Fibroblast of skin of back (primary cell): Measurements from ENCODE around the gene KIFAP3. TPM values are rescaled to one million over a fixed set of nuclear protein-coding genes. Genes with fewer than 3 reads are reported as not detected.
A peak's percentile ranks its signal among the peaks of the same experiment; 100 is the strongest.
"Not testable (repeated sequence)": the region's sequence is repeated elsewhere in the genome, so short reads cannot be mapped to it uniquely, and the experiment has no call there.

Experiments used
- DNase-seq: peaks from one replicate; pipeline ENCODE4 v3.0.0-alpha.2; 2013
- polyA plus RNA-seq, 2 experiments: library from polyadenylated mRNA; unstranded; fragments of 120-200 nt; gene quantifications; one replicate each; pipeline ENCODE4 v1.2.1, GENCODE V29; 2013; ENCODE audit not compliant: insufficient read length in 2 of 2

The KIFAP3 gene
- 19.3 TPM for polyA plus RNA-seq (2013, experiment 1 of 2; ENCODE audit: insufficient read length)
- 23.2 TPM for polyA plus RNA-seq (2013, experiment 2 of 2; ENCODE audit: insufficient read length)

DNA sequence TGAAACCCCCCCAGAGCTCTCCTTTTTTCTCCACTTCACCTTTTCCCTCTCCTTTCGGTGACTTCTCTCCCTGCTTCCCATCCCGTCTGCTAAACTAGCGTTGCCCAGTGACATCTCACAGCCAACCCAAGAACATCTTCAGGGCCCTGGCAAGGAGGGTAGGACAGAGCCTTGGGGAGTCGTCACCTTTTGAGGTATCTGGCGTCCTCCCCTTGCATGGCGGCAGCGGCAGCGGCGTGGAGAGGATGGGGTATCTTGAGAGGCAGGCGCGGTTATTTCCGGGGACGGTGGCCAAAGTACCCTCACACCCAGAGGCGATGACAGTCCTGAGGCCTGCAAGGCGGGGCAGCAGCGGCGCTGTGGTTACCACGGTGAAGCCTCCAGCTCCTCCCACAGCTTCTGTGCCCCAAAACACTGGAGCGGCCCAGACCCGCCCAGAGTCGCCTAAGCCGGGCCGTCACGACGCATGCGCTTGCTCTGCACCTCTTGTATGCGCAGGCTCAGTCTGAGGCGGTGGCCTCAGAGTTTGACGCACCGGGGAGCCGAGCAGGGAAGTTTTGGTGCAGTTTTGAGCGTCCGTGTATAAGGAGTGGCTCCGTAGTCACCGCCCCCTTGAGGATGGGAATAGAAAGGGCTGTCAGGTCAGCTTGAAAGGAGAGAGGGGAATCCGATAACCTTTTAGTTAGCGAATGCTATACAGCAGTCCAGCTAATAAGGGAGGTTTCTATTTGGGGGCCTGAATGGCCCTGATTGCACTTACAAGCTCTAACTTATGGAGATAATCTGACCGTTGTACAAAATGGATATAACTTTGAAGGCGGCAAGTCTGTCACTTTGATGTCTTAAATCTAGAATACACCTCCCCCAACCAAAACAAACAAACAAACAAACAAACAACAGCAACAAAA, at the start of gene KIFAP3:
Gene KIFAP3 (minus strand): TSS at position 446 of the 908 bp plus-strand sequence. CDS start 228 bp downstream, at position 218.
- DNase-seq: peak; percentile 98

DNA sequence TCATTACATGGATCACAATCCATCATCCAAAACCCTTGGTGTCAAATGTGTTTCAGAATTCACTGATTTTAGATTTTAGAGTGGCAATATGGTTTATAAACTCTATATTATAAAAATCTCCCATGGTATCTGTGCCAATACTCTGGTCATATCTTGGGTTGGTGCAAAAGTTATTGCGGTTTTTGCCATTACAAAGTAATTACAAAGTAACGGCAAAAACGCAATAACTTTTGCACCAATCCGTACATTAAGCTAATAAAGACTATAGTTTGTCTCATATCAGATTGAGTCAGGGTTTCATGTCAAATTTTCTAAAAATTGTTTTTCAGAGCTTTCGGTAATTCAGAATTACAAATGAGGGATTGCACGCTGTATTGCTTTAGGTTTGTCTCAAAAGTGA, 47.9 kb upstream of the KIFAP3 start:
- DNase-seq: no peak

DNA sequence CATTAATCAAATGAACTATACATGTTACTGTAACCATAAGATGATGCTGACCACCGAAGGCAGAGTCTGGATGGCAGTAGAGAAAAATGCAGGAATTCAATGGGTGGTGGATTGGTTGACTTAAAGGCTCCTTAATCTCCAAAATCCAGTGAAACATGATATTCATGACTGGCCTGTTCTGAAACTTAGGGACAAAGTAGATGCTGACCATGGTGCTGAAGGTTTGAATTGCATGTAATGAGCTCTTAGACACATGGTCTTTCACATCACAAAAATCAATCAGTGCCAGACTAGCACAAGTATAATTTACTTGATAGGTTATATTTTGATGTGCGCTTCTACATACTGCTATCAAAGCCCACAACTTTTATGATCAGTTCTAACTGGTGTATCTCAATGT, 40.4 kb upstream of the KIFAP3 start:
- DNase-seq: peak; percentile 53

DNA sequence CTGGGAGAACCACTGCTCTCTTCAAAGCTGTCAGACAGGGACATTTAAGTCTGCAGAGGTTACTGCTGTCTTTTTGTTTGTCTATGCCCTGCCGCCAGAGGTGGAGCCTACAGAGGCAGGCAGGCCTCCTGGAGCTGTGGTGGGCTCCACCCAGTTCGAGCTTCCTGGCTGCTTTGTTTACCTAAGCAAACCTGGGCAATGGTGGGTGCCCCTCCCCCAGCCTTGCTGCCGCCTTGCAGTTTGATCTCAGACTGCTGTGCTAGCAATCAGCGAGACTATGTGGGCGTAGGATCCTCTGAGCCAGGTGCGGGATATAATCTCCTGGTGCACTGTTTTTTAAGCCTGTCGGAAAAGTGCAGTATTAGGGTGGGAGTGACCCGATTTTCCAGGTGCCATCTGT, 38.6 kb upstream of the KIFAP3 start:
- not testable (repeated sequence) for DNase-seq

DNA sequence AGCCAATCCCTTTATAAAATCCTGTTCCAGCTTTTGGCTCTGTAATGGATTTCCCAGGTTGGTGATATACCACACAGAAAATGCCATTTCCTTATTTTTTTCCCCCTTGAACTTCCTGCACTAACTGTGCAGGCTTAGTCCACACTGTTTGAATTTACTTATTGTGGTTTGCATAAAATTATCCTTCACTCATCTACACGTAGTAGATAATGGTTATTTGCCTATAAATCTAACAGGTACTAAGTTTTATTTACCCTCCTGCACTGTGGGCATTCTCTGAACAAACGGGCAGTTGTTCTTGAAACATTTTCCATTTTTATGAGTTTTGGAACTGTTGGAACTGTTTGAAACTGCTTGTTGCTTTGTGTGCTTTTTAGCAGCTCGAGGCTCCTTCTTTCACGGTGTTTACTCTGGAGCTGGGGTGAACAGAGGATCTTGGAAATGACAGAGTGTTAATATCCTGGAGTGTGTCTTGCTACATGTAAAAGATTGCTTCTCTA, 23.0 kb upstream of the KIFAP3 start:
- no peak for DNase-seq

DNA sequence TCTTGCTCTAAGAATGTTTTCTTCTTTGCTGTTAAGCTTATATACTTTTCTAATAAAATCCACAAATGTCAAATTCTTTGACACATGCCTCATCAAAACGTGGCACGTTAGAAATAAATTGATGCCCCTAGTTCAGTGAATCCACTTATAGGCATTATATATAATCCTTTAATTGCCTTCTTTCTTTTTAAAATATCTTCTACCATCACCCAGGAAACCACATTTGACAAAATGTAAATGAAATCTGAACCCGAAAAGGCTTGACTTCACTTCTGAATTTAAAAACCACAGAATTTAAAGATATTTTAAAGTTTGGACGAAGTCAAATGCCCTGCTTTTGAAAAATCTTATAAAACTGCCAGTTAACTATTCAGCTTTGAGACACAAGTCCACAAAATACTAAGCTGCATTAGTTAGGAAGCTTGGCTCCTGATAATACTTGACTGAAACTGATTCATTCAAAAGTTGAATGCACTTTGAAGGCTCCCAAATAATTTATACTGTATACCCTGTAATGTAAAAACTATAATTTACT, 22.4 kb upstream of the KIFAP3 start:
- no peak for DNase-seq

DNA sequence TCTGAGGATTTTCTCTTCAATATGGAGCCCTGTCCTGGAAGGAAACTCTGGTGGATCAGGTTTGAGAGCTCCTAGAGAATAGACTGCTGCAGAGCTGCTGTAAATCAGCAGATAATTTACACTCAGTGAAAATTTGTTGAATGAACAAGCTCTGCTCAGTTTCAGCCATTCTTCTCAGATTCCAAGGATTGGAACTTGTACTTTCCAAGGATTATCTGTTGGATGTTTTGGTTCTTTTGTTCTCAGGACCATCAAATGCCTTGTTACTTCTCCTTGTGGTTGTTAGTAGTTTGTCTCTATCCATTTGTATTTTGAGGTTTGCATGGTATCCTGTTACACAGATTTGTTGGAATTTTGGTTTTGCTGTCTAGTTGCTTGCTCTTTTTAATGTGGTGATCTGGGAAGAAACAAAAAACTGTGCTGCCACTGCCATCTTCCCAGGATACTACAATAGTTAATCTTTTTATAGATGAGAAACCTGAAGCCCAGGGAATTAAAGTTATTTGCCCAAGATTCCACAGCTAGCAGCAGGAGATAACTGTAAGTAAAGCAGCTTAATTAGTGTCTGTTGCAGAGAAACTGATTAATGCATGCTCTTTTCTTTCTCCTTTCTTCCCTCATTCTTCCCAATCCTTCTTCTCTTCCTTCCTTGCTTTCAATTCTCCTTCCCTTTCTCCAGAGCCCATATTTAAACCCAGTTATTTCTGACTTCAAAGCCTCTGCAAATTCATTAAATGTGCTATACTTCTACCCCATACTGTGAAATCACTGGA, 21.7 kb upstream of the KIFAP3 start:
- DNase-seq: no peak

DNA sequence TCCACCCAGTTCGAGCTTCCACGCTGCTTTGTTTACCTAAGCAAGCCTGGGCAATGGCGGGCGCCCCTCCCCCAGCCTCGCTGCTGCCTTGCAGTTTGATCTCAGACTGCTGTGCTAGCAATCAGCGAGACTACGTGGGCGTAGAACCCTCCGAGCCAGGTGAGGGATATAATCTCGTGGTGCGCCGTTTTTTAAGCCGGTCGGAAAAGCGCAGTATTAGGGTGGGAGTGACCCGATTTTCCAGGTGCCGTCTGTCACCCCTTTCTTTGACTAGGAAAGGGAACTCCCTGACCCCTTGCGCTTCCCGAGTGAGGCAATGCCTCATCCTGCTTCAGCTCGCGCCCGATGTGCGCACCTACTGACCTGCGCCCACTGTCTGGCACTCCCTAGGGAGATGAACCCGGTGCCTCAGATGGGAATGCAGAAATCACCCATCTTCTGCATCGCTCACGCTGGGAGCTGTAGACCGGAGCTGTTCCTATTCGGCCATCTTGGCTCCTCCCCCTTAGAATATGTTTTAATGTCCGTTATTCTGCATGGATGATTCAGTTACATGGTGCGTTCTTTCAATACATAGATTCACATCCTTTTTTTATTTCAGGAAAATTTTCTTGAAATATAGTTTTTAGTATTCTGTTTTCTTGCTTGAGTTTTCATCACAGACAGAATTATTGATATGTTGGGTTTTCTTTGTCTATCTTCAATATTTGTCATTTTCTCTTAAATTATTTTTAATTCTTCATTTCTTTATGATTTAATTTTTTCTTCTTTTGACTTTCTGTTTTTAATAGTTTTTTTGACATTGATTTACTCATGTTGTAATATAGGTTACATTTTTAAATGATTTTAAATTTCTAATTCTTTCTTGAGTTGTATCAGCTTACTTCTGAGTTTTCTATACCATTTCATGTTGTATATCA, 20.5 kb upstream of the KIFAP3 start:
- DNase-seq: not testable (repeated sequence)

DNA sequence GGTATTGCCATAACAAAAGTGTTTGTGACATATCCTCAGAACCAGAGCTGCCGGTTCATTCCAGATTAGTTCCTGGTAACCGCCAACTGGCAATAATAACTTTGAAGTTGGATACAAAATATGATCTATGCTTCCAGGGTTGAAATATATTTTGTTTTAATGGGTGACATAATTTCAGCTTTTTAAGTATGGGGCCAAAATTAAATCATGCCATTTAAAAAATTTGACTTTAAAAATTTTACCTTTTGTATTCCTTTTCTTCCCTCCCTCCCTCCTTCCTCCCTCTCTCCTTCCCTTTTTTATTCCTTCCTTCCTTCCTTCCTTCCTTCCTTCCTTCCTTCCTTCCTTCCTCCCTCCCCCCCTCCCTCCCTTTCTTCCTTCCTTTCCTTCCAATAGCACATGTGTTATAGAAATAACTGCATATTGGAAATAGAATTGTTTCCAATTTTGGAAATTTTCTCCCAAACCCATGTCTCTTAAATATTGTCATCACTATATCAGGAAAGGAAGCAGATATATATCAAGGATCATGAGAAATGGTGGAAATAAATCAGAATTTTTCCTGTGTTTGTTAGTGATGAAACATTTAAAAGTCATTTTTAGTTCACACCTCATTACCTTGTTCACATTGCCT, 12.0 kb upstream of the KIFAP3 start:
- no peak for DNase-seq

DNA sequence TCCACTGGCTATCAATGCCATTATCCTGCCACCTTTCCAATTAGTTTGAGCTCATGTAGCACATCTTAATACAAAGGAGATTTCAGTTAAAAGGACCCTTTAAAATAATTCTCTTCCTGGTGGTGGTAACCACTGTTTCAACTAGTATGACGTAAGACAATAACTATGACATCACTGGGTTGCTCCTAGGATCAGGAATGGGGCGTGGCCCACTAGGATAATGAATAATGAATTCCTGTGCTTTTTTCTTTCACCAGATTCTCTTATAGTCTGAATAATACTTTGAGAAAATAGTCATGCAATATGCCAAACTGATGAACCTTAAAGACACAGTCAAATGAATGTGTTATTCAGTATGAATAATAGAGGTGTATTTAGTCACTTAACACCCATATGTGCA, 10.6 kb upstream of the KIFAP3 start:
- DNase-seq: peak; percentile 38

DNA sequence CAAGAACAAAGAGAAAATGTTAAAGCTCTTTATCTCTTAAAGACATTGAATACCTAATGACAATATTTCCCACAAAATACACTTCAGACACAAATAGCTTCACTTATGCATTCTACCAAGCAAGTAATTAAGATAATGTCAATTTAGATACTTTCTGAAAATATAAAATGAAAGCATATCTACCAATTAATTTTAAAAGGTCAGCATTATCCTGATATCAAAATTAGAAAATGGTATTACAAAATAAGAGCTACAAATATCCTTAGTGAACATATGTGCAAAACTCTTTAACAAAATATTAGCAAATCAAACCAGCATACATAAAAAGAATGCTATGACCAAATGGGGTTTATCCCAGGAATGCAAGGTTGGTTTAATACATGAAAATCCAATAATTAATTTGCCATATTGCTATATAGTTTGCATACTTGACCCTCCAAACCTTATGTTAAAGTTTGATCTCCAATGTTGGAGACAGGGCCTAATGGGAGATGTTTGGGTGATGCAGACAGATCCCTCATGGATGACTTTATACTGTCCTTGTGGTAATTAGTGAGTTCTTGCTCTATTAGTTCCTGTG, 4.2 kb upstream of the KIFAP3 start:
- no peak for DNase-seq

DNA sequence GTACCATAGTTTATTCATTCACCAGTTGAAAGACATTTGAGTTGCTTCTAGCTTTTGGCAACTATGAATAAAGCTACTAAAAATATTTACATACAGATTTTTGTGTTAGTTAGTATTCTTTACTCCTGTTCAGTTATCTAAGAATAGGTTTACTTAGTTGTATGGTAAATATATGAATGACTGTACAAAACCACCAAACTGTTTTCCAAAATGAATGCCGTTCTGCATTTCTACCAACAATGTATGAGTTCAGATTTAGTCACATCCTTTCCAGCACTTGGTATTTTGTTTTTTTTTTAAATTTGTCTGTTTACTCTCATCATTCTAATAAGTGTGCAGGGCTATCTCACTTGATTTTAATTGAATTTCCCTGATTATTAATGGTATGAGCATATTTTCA, 3.4 kb upstream of the KIFAP3 start:
- no peak for DNase-seq

DNA sequence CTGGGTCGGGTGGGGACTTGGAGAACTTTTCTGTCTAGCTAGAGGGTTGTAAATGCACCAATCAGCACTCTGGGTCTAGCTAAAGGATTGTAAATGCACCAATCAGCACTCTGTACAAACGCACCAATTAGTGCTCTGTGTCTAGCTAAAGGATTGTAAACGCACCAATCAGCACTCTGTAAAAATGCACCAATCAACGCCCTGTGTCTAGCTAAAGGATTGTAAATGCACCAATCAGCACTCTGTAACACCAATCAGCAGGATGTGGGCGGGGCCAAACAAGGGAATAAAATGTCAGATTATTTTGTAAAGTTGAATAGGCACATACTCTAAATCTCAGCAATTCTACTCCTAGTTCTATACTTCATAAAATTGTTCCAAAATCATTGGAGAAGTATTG, 2.5 kb upstream of the KIFAP3 start:
- not testable (repeated sequence) for DNase-seq

DNA sequence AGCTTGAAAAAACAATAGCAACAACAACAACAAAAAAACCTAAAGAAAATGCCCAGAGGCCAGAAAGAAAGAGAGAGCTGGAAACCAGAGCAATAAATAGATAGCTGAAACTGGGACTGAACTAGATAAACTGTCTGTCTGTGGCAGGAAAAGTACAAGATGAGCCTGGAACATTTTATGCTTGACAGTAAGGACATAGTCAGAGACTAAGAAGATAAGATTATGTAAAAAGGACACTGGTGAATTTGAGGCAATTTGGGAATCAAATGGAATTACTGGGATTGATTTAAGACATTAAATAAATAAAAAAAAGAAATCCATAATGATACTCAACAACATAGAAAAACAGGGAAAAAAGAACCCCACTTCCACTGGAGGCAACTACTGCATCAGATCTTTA, 1.7 kb upstream of the KIFAP3 start:
- no peak for DNase-seq

DNA sequence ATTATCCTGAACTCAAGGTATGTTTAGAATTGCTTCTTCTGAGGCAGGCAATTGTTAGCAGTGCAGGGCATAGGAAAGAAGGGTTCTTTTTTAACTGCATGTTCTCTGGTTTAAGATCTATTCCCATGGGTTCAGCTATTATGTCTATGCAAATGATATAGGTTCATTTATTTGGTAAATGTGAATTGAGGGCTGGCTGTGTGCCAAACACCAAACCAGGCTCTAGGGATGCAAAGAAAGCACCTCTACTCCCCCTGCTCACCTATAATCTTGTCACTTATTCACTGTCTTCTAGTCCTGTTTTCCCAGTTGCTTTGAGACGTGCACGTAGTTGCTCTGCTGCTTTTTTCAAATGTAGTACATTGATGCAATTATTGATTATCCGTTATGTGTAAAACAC, 691 bp upstream of the KIFAP3 start:
- no peak for DNase-seq

DNA sequence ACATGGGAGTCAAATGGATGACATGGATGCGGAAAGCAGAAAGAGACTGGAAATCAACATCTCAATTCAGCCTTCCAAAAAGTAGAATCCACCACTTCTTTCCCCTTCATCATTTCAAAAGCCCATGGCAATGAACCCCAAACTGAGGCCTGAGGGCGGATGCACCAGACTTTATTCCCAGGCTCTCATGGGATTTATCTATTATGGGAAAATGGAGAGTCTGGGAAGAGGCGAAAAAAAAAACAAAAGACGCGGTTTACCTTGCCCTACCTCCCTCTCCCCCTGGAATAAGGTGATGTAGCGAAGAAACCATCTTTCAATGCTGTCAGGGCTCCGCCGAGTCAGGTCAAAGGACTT, 624 bp downstream of the KIFAP3 start:
- no peak for DNase-seq

DNA sequence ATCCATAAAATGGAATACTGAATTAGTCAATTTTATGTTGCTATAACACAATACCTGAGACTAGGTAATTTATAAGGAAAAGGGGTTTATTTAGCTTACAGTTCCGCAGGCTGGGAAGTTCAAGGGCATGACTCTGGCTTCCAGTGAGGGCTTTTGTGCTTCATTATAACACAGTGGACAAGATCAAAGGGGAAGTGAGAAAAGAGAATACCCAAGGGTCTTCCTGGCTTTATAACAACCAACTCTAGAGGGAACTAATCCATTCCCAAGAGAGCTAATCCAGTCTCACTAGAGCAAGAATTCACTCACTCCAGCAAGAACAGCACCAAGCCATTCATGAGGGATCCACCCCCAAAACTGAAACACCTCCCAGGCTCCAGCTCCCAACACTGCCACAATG, 3.1 kb downstream of the KIFAP3 start:
- no peak for DNase-seq

DNA sequence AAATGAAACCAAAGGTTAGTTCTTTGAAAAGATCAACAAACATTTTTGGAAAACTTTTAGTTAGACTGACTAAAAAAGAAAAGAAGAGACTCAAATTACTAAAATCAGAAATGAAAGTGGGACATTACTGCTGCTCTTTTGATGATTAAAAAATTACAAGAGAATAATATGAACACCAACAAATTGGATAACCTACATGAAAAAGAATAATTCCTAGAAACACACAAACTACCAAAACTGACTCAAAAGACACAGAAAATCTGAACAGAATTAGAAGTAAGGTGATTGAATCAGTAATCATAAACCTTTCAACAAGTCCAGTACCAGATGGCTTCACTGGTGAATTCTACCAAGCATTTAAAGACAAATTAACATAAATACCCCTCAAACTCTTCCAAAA, 5.6 kb downstream of the KIFAP3 start:
- no peak for DNase-seq

DNA sequence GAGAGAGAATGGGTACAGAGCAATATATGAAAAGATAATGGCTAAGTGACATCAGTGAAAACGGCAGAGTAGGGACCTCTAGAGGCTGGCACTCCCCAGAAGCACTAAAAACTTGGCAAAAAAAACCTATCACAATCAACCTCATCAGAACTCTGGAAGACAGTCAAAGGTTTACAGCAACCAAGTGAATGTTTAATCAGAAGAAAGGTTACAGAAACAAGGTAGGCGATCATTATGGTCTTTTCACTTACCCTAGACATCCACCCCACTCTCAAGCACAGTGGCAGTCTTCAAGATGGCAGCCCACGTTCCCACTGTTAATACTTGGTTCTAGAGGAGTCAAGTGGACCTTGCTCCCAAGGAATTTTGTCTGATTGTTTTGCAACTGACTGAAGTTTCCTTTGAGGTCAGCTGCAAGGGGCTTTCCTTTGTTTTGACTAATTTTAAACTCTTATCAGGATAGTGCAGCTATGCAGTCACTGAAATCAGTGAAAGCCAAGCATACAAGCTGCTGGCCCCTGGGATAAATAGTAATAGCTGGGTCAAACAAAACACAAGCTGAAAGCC, 7.2 kb downstream of the KIFAP3 start:
- DNase-seq: no peak

DNA sequence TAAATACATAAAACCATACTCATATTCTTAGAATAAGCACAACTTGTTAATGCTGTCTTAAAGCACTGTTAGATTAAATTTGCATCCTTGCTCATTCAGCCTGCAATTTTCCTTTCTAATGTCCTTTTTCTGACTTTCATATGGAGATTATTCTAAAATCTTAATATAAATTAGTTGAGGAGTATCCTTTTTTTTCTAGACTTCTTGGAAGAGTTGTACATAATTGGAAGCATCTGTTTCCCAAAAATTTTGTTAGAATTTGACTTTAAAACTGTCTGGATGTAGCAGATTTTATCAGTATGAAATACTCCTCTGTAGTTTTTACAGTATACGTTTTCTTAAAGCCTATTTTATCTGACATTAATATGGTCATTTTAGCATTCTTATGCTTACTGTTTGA, 9.7 kb downstream of the KIFAP3 start:
- DNase-seq: no peak
